Caco-2 (cell line): ENCODE measurements around the gene TSPAN12. TPM values are rescaled to one million over a fixed set of nuclear protein-coding genes. Genes with fewer than 3 reads are reported as not detected.

Experiments used
- BruUV-seq: library from RNA; stranded (reverse); fragments of 400-500 nt; replicated peaks from 2 replicates; lab custom pipeline; 2021; lab: Mats Ljungman, UMichigan
- CTCF ChIA-PET: fragments of 300-600 bp; sonication (Branson Sonifier 250); formaldehyde crosslinking; loops from one replicate; lab custom pipeline; 2022; ENCODE audit warnings: antibody characterized with exemption; lab: Charles Lee
- POLR2A ChIA-PET: fragments of 300-600 bp; sonication (Branson Sonifier 250); formaldehyde crosslinking; loops from one replicate; lab custom pipeline; 2022; ENCODE audit warnings: antibody characterized with exemption; lab: Charles Lee
- DNase-seq, 2 experiments: peaks; one replicate each; pipeline versions ENCODE4 v3.0.0 to v3.0.0-alpha.2; 2020 to 2022
- H3K27me3 ChIP-seq: replicated peaks from 2 replicates; pipeline ENCODE4 v1.6.0; 2011; ENCODE audit warnings: low read length; ENCODE audit not compliant: control insufficient read depth, insufficient read depth
- H3K36me3 ChIP-seq: 2 replicates; pipeline ENCODE4 v1.5.1; 2011; ENCODE audit warnings: low read length; ENCODE audit not compliant: control insufficient read depth, insufficient read depth
- H3K4me1 ChIP-seq: fragments of 250-450 bp; sonication (Bioruptor Pico); 2 replicates; pipeline ENCODE4 v1.5.1; 2020; ENCODE audit warnings: mild to moderate bottlenecking
- H3K4me3 ChIP-seq: 2 replicates; pipeline ENCODE4 v1.5.1; 2011; ENCODE audit warnings: low read depth, mild to moderate bottlenecking, control low read depth, low read length
- H3K9me3 ChIP-seq: fragments of 250-450 bp; sonication (Bioruptor Pico); 2 replicates; pipeline ENCODE4 v1.5.1; 2020; ENCODE audit warnings: mild to moderate bottlenecking, moderate library complexity
- H3K27ac Mint-ChIP-seq: one replicate; pipeline ENCODE4 v1.8.0; 2022; ENCODE audit warnings: mixed read lengths; ENCODE audit not compliant: unreplicated experiment
- H3K27me3 Mint-ChIP-seq: one replicate; pipeline ENCODE4 v1.8.0; 2022; ENCODE audit warnings: mixed read lengths; ENCODE audit not compliant: insufficient read depth, unreplicated experiment
- H3K36me3 Mint-ChIP-seq: one replicate; pipeline ENCODE4 v1.8.0; 2022; ENCODE audit warnings: mild to moderate bottlenecking, mixed read lengths; ENCODE audit not compliant: insufficient read depth, unreplicated experiment
- H3K4me1 Mint-ChIP-seq: one replicate; pipeline ENCODE4 v1.8.0; 2022; ENCODE audit warnings: low read depth, mixed read lengths; ENCODE audit not compliant: unreplicated experiment
- H3K4me3 Mint-ChIP-seq: one replicate; pipeline ENCODE4 v1.8.0; 2022; ENCODE audit warnings: mild to moderate bottlenecking, moderate library complexity, mixed read lengths; ENCODE audit not compliant: unreplicated experiment
- H3K9me3 Mint-ChIP-seq: one replicate; pipeline ENCODE4 v1.8.0; 2022; ENCODE audit warnings: mixed read lengths; ENCODE audit not compliant: unreplicated experiment
- intact Hi-C: fragments of 100-400 bp; cut with micrococcal nuclease; formaldehyde crosslinking; loops from one replicate; pipeline ENCODE4 v1.10.0; 2022; ENCODE audit not compliant: unreplicated experiment
- total RNA-seq: library from RNA; stranded (reverse); gene quantifications from 2 replicates; pipeline ENCODE4 v1.2.3, GENCODE V29; 2022
- TF ChIP-seq, protein P1 (sequence below), 2 experiments: fragments of 200-600 bp in 1 of 2; IDR thresholded peaks; 1 replicate in 1 of 2; 2 replicates in 1 of 2; pipeline versions ENCODE4 v1.5.1 to v1.8.0; 2011 to 2022; ENCODE audit warnings: antibody characterized with exemption in 1 of 2, control low read depth in 1 of 2, inconsistent platforms in 1 of 2, low read depth in 1 of 2, low read length in 1 of 2, mild to moderate bottlenecking in 1 of 2, moderate library complexity in 1 of 2; ENCODE audit not compliant: insufficient read depth in 1 of 2, severe bottlenecking in 1 of 2, unreplicated experiment in 1 of 2

TSPAN12 gene
- total RNA-seq, 1 experiment from 2014 or later = 4.1 TPM

DNA sequence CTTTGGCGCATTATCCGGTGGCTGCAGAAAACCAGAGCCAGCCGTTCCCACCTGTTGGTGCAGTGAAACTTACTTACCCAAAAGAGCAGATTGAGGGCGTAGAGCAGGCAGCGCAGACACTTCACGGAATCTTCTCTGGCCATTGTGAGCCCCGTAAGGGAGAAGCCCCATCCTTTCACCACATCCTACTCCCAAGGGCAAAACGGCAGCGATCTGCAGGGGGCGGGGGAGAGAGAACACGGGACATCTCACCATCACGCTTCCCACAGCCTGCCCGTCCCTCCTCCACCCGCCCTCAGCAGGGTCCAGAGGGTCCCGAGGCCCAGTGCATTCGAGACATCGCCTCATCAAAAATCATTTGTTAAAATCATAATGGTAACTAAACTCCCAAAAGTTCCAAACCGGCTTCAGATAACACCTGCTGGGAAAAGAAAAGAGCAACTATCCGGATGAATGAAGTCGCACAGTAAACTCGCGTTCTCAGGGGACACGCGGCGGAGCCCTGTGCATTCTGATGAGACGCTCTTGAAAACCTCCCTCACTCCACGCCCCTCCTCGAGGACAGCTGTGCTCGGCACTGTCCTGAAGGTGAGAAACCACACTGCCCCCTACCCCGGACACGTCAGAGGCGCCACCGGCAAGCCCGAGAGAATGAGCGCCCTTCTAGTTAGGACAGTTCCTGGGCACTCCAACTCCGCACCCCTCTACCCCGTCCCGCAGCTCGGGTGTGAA lies 1.2 kb downstream of the TSPAN12 start:
- peaks cover 2% of the 10 kb centered on the region for H3K27me3 Mint-ChIP-seq
- H3K4me1 ChIP-seq = peaks cover 10% of the 10 kb centered on the region

DNA sequence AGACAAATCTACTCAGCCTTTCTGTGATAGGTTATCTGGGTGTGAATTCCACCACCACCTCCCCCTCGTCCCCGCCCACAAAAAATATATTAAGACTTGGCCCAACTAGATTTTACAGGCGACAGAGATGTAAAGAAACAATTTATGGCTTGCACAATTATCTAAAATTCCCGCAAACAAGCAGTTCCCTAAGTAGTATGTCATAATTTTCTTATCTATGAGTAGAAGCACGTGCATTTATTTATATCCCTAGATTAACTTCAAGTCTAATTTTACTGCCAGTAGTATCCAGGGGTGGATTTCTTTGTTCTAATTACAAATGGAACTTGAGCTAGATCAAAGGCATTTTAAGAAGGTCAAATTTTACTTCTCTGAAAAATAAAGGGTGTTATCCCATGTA lies 1.7 kb downstream of the TSPAN12 start:
- intact Hi-C loops = loop anchor here (2.0 to 5.0 kb wide), 3 partner anchors 13 to 63 kb away; no protein-coding TSS in a partner anchor
- H3K4me3 ChIP-seq = peak overlapping the region; percentile 96
- H3K27me3 Mint-ChIP-seq = peaks cover 2% of the 10 kb centered on the region
- H3K4me1 ChIP-seq = peaks cover 10% of the 10 kb centered on the region
- no peak overlapping the region for H3K27ac Mint-ChIP-seq
- POLR2A ChIA-PET = no interaction called here
- CTCF ChIA-PET = no interaction called here
- no TSS peak for BruUV-seq
- no peaks in the 10 kb centered on the region for H3K9me3 ChIP-seq
- no peaks in the 10 kb centered on the region for H3K27me3 ChIP-seq
- no peaks in the 10 kb centered on the region for H3K36me3 Mint-ChIP-seq
- TF ChIP-seq, protein P1, sequence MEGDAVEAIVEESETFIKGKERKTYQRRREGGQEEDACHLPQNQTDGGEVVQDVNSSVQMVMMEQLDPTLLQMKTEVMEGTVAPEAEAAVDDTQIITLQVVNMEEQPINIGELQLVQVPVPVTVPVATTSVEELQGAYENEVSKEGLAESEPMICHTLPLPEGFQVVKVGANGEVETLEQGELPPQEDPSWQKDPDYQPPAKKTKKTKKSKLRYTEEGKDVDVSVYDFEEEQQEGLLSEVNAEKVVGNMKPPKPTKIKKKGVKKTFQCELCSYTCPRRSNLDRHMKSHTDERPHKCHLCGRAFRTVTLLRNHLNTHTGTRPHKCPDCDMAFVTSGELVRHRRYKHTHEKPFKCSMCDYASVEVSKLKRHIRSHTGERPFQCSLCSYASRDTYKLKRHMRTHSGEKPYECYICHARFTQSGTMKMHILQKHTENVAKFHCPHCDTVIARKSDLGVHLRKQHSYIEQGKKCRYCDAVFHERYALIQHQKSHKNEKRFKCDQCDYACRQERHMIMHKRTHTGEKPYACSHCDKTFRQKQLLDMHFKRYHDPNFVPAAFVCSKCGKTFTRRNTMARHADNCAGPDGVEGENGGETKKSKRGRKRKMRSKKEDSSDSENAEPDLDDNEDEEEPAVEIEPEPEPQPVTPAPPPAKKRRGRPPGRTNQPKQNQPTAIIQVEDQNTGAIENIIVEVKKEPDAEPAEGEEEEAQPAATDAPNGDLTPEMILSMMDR (IDR thresholded peaks at IDR 0.05; ENCODE audit: insufficient read depth in 1 of 2, low read depth in 1 of 2, low read length in 1 of 2, severe bottlenecking in 1 of 2, unreplicated experiment in 1 of 2) = no peak
- peak overlapping the region; percentile 99 for H3K4me3 Mint-ChIP-seq
- peaks cover 7% of the 10 kb centered on the region for H3K4me1 Mint-ChIP-seq
- no peak for DNase-seq
- no peaks in the 10 kb centered on the region for H3K36me3 ChIP-seq
- no peaks in the 10 kb centered on the region for H3K9me3 Mint-ChIP-seq

More for the DNA sequence above, 1.2 kb downstream of the TSPAN12 start:
- H3K27ac Mint-ChIP-seq = peak overlapping the region; percentile 94
- H3K9me3 Mint-ChIP-seq = no peaks in the 10 kb centered on the region
- H3K4me1 Mint-ChIP-seq = peaks cover 7% of the 10 kb centered on the region
- H3K4me3 Mint-ChIP-seq = peak overlapping the region; percentile 99
- intact Hi-C loops = loop anchor here (1.0 to 5.0 kb wide), 4 partner anchors 14 to 64 kb away; no protein-coding TSS in a partner anchor
- POLR2A ChIA-PET = no interaction called here
- H3K36me3 Mint-ChIP-seq = no peaks in the 10 kb centered on the region
- DNase-seq = peak; percentile 74 to 79
- H3K9me3 ChIP-seq = no peaks in the 10 kb centered on the region
- no peaks in the 10 kb centered on the region for H3K36me3 ChIP-seq
- TF ChIP-seq, protein P1 (IDR thresholded peaks at IDR 0.05; ENCODE audit: insufficient read depth in 1 of 2, low read depth in 1 of 2, low read length in 1 of 2, severe bottlenecking in 1 of 2, unreplicated experiment in 1 of 2) = peak in 1 of 2 experiments; percentile 48
- peak overlapping the region; percentile 96 for H3K4me3 ChIP-seq
- no TSS peak for BruUV-seq
- no peaks in the 10 kb centered on the region for H3K27me3 ChIP-seq
- CTCF ChIA-PET = interaction anchor here (1.8 kb wide), 1 partner anchor 65 kb away, joined by 7 read pairs; no protein-coding TSS in a partner anchor

DNA sequence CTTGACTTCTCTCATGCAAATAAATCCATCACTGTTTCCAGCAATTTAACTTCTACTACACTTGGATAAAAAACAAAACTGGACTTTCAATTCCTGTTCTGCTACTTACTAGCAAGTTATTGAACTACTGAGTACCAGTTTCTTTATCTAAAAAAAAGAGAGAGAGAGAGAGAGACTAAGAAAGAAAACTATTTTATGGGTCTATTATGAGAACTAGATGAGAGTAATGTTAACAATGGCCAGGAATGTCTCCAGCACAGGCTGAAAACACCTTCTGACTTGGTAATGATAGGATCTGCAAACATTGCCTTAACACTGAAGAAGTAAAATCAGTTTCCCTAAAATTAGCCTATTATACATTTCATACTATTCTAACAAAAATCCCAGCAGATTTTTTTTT lies 5.2 kb downstream of the TSPAN12 start:
- DNase-seq = no peak
- H3K4me3 Mint-ChIP-seq = no peak overlapping the region
- H3K27ac Mint-ChIP-seq = no peak overlapping the region

More for the DNA sequence above, 5.2 kb downstream of the TSPAN12 start:
- no TSS peak for BruUV-seq
- peaks cover 7% of the 10 kb centered on the region for H3K4me1 ChIP-seq
- ChIA-PET POLR2A (no interaction called here), CTCF (no interaction called here)
- intact Hi-C loops = no loop called here
- Mint-ChIP-seq H3K4me1 (peaks cover 7% of the 10 kb centered on the region), H3K27me3 (peaks cover 2% of the 10 kb centered on the region), H3K9me3 (no peaks in the 10 kb centered on the region), H3K36me3 (no peaks in the 10 kb centered on the region)
- H3K27me3 ChIP-seq = no peaks in the 10 kb centered on the region; the same call in 1 of the 2 replicates
- TF ChIP-seq, protein P1 (IDR thresholded peaks at IDR 0.05; ENCODE audit: insufficient read depth in 1 of 2, low read depth in 1 of 2, low read length in 1 of 2, severe bottlenecking in 1 of 2, unreplicated experiment in 1 of 2) = no peak
- no peak overlapping the region for H3K4me3 ChIP-seq
- H3K9me3 ChIP-seq = no peaks in the 10 kb centered on the region
- H3K36me3 ChIP-seq = no peaks in the 10 kb centered on the region
